ENCODE data around the gene ADAMTS4.

ADAMTS4 gene

DNA sequence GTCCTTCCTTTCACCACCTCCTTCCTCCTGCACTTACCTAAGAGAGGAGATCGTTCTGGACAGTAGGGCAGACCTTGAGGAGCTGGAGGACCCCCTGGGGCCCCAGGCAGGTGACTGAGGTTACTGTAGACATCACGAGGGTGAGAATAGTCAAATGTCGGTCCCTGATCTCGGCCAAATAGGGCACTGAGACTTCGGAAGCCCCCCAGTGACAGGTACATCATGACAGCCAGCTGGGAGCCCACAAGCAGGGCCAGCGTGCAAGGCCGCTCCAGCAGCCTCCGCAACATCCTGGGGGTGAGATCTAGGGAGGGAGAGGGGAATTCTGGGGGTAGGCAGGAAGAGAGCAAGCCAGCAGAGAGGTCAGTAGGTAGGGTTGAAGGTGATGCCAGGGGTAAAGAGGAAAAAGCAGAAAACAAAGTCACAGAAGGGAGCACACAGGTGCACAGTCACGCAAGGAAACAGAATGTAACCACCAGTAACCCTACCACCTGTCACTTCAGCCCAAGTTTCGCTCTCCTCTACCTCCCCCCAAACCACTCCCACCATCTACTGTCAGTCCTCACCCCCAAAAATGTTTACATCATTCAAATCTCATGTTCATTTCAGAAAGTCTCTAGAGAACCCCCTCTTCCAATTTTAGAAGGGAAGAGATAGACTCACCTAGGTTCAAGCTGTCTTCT is 22.9 kb downstream of the ADAMTS4 start:
- H3K4me3 ChIP-seq (ENCODE audit: low read depth, low read length): peak overlapping the region; percentile 96
- TF ChIP-seq, protein P1, sequence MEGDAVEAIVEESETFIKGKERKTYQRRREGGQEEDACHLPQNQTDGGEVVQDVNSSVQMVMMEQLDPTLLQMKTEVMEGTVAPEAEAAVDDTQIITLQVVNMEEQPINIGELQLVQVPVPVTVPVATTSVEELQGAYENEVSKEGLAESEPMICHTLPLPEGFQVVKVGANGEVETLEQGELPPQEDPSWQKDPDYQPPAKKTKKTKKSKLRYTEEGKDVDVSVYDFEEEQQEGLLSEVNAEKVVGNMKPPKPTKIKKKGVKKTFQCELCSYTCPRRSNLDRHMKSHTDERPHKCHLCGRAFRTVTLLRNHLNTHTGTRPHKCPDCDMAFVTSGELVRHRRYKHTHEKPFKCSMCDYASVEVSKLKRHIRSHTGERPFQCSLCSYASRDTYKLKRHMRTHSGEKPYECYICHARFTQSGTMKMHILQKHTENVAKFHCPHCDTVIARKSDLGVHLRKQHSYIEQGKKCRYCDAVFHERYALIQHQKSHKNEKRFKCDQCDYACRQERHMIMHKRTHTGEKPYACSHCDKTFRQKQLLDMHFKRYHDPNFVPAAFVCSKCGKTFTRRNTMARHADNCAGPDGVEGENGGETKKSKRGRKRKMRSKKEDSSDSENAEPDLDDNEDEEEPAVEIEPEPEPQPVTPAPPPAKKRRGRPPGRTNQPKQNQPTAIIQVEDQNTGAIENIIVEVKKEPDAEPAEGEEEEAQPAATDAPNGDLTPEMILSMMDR (IDR thresholded peaks at IDR 0.05; ENCODE audit: low read depth, low read length): no peak

DNA sequence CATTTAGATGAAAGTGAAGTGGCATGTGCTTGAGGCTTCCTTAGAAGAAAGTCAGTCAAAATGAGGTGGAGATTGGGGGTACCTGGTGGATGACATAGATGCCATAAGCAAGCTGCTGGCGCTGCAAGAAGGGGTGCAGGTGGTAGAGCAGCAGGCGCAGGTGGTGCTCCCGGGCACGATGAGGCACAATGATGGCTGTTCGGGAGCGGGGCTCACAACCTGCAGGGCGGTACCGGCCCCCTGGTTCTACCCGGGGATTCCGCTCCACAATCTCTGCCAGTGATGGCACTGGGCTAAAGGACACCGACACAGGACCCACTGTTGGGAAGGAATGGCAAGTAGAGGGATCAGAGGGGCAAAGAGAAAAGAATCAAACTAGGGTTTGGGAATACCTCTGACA is 23.9 kb downstream of the ADAMTS4 start:
- no peak for DNase-seq (ENCODE audit: low read depth, low spot score)
- TF ChIP-seq, protein P1 (IDR thresholded peaks at IDR 0.05; ENCODE audit: low read depth, low read length): no peak
- in situ Hi-C loops (cut with HindIII; ENCODE audit: low sequenced_read_pairs): no loop called here
- H3K4me3 ChIP-seq (ENCODE audit: low read depth, low read length): no peak overlapping the region

More for the DNA sequence above, 22.9 kb downstream of the ADAMTS4 start:
- no peak for DNase-seq (ENCODE audit: low read depth, low spot score)
- in situ Hi-C loops (cut with HindIII; ENCODE audit: low sequenced_read_pairs): no loop called here

DNA sequence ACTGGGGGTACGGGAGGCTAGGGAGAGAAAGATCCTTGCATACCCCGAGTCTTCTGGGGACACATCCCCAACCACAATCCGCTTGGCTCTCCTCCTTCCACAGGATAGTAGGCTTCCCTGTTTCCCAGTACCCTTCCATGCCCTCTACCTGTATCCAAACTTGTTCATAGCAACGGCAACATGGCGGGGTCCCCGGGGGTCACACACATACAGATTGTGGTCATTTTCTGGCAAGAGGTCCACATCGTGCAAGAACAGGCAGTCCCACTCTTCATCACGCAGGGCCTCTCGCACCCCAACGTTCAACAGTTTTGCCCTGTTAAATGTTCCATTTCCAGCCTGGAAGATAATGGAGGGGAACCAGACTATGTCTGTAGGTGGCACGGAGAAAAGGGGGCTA is 25.1 kb downstream of the ADAMTS4 start:
- in situ Hi-C loops (cut with HindIII; ENCODE audit: low sequenced_read_pairs): no loop called here
- TF ChIP-seq, protein P1 (IDR thresholded peaks at IDR 0.05; ENCODE audit: low read depth, low read length): no peak
- DNase-seq (ENCODE audit: low read depth, low spot score): no peak
- H3K4me3 ChIP-seq (ENCODE audit: low read depth, low read length): no peak overlapping the region

DNA sequence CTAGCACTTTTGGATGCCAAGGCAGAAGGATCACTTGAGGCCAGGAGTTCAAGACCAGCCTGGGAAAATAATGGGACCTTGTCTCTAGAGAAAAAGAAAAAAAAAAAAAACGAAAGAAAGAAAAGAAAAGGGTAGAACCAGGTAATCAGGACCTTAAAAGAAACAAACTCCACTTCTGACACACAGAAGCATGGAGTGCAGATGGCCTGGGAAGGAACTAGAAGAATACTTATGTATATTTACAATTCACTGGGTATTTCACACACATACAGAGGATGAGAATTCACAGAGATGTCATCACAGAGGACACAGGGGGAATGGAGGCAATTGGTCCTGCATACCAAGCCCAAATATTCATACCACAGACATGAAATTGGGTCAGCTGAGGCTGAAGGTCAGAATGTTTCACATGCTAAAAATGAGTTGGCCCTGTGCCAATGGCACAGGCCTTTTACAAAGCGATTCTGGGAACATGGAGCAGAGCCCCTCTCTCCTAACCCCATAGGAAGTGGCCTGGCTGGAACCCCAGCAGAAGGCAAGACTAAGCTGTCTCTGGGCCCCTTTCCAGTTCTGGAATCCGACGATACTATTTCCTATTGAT is 26.0 kb downstream of the ADAMTS4 start:
- in situ Hi-C loops (cut with HindIII; ENCODE audit: low sequenced_read_pairs): no loop called here
- peak; percentile 73 for DNase-seq (ENCODE audit: low read depth, low spot score)
- H3K4me3 ChIP-seq (ENCODE audit: low read depth, low read length): no peak overlapping the region
- TF ChIP-seq, protein P1 (IDR thresholded peaks at IDR 0.05; ENCODE audit: low read depth, low read length): no peak

DNA sequence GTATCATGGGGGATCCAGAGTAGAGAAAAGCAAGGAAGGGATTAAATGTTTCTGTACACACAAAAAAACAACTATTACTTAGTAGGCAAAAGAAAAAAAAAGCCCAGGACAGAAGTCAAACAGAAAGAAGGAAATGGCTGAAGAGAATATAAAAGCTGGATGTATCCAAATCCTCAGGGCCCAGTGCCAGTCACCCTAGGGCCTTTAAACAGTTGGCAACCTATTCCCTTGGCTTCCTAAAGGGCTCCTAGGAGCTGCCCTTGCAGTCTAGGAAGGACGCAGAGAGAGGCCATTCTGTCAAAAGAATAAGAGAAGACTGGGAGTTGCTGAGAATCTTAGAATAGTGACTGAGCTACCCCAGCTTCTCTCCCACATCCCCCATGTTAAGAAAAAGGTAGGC is 26.5 kb downstream of the ADAMTS4 start:
- in situ Hi-C loops (cut with HindIII; ENCODE audit: low sequenced_read_pairs): no loop called here
- TF ChIP-seq, protein P1 (IDR thresholded peaks at IDR 0.05; ENCODE audit: low read depth, low read length): no peak
- H3K4me3 ChIP-seq (ENCODE audit: low read depth, low read length): no peak overlapping the region
- no peak for DNase-seq (ENCODE audit: low read depth, low spot score)

DNA sequence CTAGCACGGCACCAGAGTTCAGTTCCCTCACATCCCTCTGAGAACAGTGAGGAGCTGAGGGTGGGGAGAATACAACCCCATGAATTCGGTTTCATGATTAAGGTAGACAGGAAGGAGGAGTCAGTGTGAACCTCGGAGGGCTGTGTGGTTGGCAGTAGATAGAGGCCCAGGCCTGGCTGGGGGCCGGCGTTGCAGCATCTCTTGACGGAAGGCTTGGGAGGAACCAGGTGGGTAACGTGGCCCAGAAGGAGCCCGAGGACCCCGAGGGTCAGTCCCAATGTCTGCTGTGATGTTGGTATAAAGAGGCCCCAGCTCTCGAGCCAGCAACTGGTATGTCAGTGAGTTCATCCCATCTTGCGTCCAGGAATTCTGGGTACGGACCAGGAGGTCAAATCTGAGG is 27.2 kb downstream of the ADAMTS4 start:
- DNase-seq (ENCODE audit: low read depth, low spot score): no peak
- no peak overlapping the region for H3K4me3 ChIP-seq (ENCODE audit: low read depth, low read length)
- in situ Hi-C loops (cut with HindIII; ENCODE audit: low sequenced_read_pairs): no loop called here
- TF ChIP-seq, protein P1 (IDR thresholded peaks at IDR 0.05; ENCODE audit: low read depth, low read length): no peak
